ENCODE measurements around the gene MOB2.

Gene MOB2

GRCh38 chr11:1467270-1467669, 19.3 kb downstream of the MOB2 start:
- no peak overlapping the region for H2BK12ac ChIP-seq (ENCODE audit: low read length)
- no peak overlapping the region for H2BK5ac ChIP-seq (ENCODE audit: low read depth, low read length, poor library complexity)
- H3K4me2 ChIP-seq (ENCODE audit: low read length) = no peak overlapping the region
- no CpG with 5 or more reads among the region's 9 CpGs for WGBS (ENCODE audit: extremely low coverage, insufficient coverage, insufficient read length)
- no peak overlapping the region for H4K91ac ChIP-seq (ENCODE audit: low read depth, low read length)
- H3K23ac ChIP-seq (ENCODE audit: low read length) = no peak overlapping the region
- no peaks in the 10 kb centered on the region for H3K79me2 ChIP-seq (ENCODE audit: control insufficient read depth, insufficient read depth, low read length, poor library complexity)
- no peak overlapping the region for H2AFZ ChIP-seq (ENCODE audit: insufficient read depth, low read length, poor library complexity)
- H3K4ac ChIP-seq (ENCODE audit: low read depth, low read length) = no peak overlapping the region
- peaks cover 11 to 19% of the 10 kb centered on the region in 2 experiments for H3K36me3 ChIP-seq (ENCODE audit: control insufficient read depth in 1 of 2, insufficient read depth in 2 of 2, low read length in 2 of 2)
- no peak overlapping the region for H3K18ac ChIP-seq (ENCODE audit: low read length)
- H3K27ac ChIP-seq (ENCODE audit: low read depth, low read length) = no peak overlapping the region
- no peak overlapping the region for H4K12ac ChIP-seq (ENCODE audit: low read depth, low read length)
- no peak overlapping the region for H2AK5ac ChIP-seq (ENCODE audit: low read length)
- no peaks in the 10 kb centered on the region for H3K27me3 ChIP-seq (ENCODE audit: insufficient read depth, low read length)
- H3K14ac ChIP-seq (ENCODE audit: low read length) = no peak overlapping the region
- H3K9me3 ChIP-seq (ENCODE audit: insufficient read depth, low read depth, low read length) = peaks cover under 1% of the 10 kb centered on the region
- no peak for DNase-seq
- H3K4me1 ChIP-seq (ENCODE audit: control insufficient read depth in 1 of 2, insufficient read depth in 2 of 2, low read length in 2 of 2) = no peaks in the 10 kb centered on the region
- H3K79me1 ChIP-seq (ENCODE audit: low read length) = no peaks in the 10 kb centered on the region
- no peak overlapping the region for H4K8ac ChIP-seq (ENCODE audit: low read depth, low read length)
- no peak overlapping the region for H3K4me3 ChIP-seq (ENCODE audit: low read depth, low read length)
- H3K9ac ChIP-seq (ENCODE audit: low read length) = no peak overlapping the region
- H2BK120ac ChIP-seq (ENCODE audit: insufficient read depth, low read length, poor library complexity) = no peak overlapping the region

- Histone ChIP-seq H3K4me1 (ENCODE audit: control insufficient read depth in 1 of 2, insufficient read depth in 2 of 2, low read length in 2 of 2) (no peaks in the 10 kb centered on the region), H3K9ac (ENCODE audit: low read length) (no peak overlapping the region), H3K79me2 (ENCODE audit: control insufficient read depth, insufficient read depth, low read length, poor library complexity) (no peaks in the 10 kb centered on the region), H3K4me3 (ENCODE audit: low read depth, low read length) (no peak overlapping the region), H2AFZ (ENCODE audit: insufficient read depth, low read length, poor library complexity) (no peak overlapping the region), H4K8ac (ENCODE audit: low read depth, low read length) (no peak overlapping the region), H3K4me2 (ENCODE audit: low read length) (no peak overlapping the region), H3K79me1 (ENCODE audit: low read length) (no peaks in the 10 kb centered on the region), H3K14ac (ENCODE audit: low read length) (no peak overlapping the region), H4K12ac (ENCODE audit: low read depth, low read length) (no peak overlapping the region), H4K91ac (ENCODE audit: low read depth, low read length) (no peak overlapping the region), H2BK5ac (ENCODE audit: low read depth, low read length, poor library complexity) (no peak overlapping the region), H3K27me3 (ENCODE audit: insufficient read depth, low read length) (no peaks in the 10 kb centered on the region), H2BK120ac (ENCODE audit: insufficient read depth, low read length, poor library complexity) (no peak overlapping the region), H3K23ac (ENCODE audit: low read length) (no peak overlapping the region), H3K36me3 (ENCODE audit: control insufficient read depth in 1 of 2, insufficient read depth in 2 of 2, low read length in 2 of 2) (peaks cover 11 to 19% of the 10 kb centered on the region in 2 experiments), H3K9me3 (ENCODE audit: insufficient read depth, low read depth, low read length) (no peaks in the 10 kb centered on the region), H3K4ac (ENCODE audit: low read depth, low read length) (no peak overlapping the region), H3K27ac (ENCODE audit: low read depth, low read length) (no peak overlapping the region), H2BK12ac (ENCODE audit: low read length) (no peak overlapping the region), H3K18ac (ENCODE audit: low read length) (no peak overlapping the region), H2AK5ac (ENCODE audit: low read length) (no peak overlapping the region)
- DNase-seq = no peak
- no CpG with 5 or more reads among the region's 16 CpGs for WGBS (ENCODE audit: extremely low coverage, insufficient coverage, insufficient read length)
Observed at GRCh38 chr11:1466784-1467183, 19.8 kb downstream of the MOB2 start.

GRCh38 chr11:1463056-1463455, 23.5 kb downstream of the MOB2 start:
- no CpG with 5 or more reads among the region's 16 CpGs for WGBS (ENCODE audit: extremely low coverage, insufficient coverage, insufficient read length)
- H3K27ac ChIP-seq (ENCODE audit: low read depth, low read length) = no peak overlapping the region
- H4K91ac ChIP-seq (ENCODE audit: low read depth, low read length) = no peak overlapping the region
- no peak overlapping the region for H3K14ac ChIP-seq (ENCODE audit: low read length)
- no peak overlapping the region for H2BK12ac ChIP-seq (ENCODE audit: low read length)
- no peak overlapping the region for H3K23ac ChIP-seq (ENCODE audit: low read length)
- H3K4me1 ChIP-seq (ENCODE audit: control insufficient read depth in 1 of 2, insufficient read depth in 2 of 2, low read length in 2 of 2) = no peaks in the 10 kb centered on the region
- H3K4me2 ChIP-seq (ENCODE audit: low read length) = no peak overlapping the region
- H4K8ac ChIP-seq (ENCODE audit: low read depth, low read length) = no peak overlapping the region
- no peak overlapping the region for H3K18ac ChIP-seq (ENCODE audit: low read length)
- H3K4me3 ChIP-seq (ENCODE audit: low read depth, low read length) = no peak overlapping the region
- no peak overlapping the region for H4K12ac ChIP-seq (ENCODE audit: low read depth, low read length)
- H3K79me1 ChIP-seq (ENCODE audit: low read length) = no peaks in the 10 kb centered on the region
- no peak overlapping the region for H2BK5ac ChIP-seq (ENCODE audit: low read depth, low read length, poor library complexity)
- H2AFZ ChIP-seq (ENCODE audit: insufficient read depth, low read length, poor library complexity) = no peak overlapping the region
- no peaks in the 10 kb centered on the region for H3K9me3 ChIP-seq (ENCODE audit: insufficient read depth, low read depth, low read length)
- H2BK120ac ChIP-seq (ENCODE audit: insufficient read depth, low read length, poor library complexity) = no peak overlapping the region
- H3K79me2 ChIP-seq (ENCODE audit: control insufficient read depth, insufficient read depth, low read length, poor library complexity) = no peaks in the 10 kb centered on the region
- H3K9ac ChIP-seq (ENCODE audit: low read length) = no peak overlapping the region
- H3K36me3 ChIP-seq (ENCODE audit: control insufficient read depth in 1 of 2, insufficient read depth in 2 of 2, low read length in 2 of 2) = no peaks in the 10 kb centered on the region
- no peak for DNase-seq
- H3K27me3 ChIP-seq (ENCODE audit: insufficient read depth, low read length) = no peaks in the 10 kb centered on the region
- H2AK5ac ChIP-seq (ENCODE audit: low read length) = no peak overlapping the region
- H3K4ac ChIP-seq (ENCODE audit: low read depth, low read length) = no peak overlapping the region

GRCh38 chr11:1462698-1462975, 23.9 kb downstream of the MOB2 start:
- Histone ChIP-seq H3K4me2 (ENCODE audit: low read length) (no peak overlapping the region), H2AFZ (ENCODE audit: insufficient read depth, low read length, poor library complexity) (no peak overlapping the region), H4K8ac (ENCODE audit: low read depth, low read length) (no peak overlapping the region), H3K79me1 (ENCODE audit: low read length) (no peaks in the 10 kb centered on the region), H3K9me3 (ENCODE audit: insufficient read depth, low read depth, low read length) (no peaks in the 10 kb centered on the region), H3K27ac (ENCODE audit: low read depth, low read length) (no peak overlapping the region), H3K27me3 (ENCODE audit: insufficient read depth, low read length) (no peaks in the 10 kb centered on the region), H3K18ac (ENCODE audit: low read length) (no peak overlapping the region), H3K4me1 (ENCODE audit: control insufficient read depth in 1 of 2, insufficient read depth in 2 of 2, low read length in 2 of 2) (no peaks in the 10 kb centered on the region), H4K12ac (ENCODE audit: low read depth, low read length) (no peak overlapping the region), H3K14ac (ENCODE audit: low read length) (no peak overlapping the region), H3K79me2 (ENCODE audit: control insufficient read depth, insufficient read depth, low read length, poor library complexity) (no peaks in the 10 kb centered on the region), H2BK12ac (ENCODE audit: low read length) (no peak overlapping the region), H2BK120ac (ENCODE audit: insufficient read depth, low read length, poor library complexity) (no peak overlapping the region), H4K91ac (ENCODE audit: low read depth, low read length) (no peak overlapping the region), H3K4ac (ENCODE audit: low read depth, low read length) (no peak overlapping the region), H3K23ac (ENCODE audit: low read length) (no peak overlapping the region), H2BK5ac (ENCODE audit: low read depth, low read length, poor library complexity) (no peak overlapping the region), H3K9ac (ENCODE audit: low read length) (no peak overlapping the region), H2AK5ac (ENCODE audit: low read length) (no peak overlapping the region), H3K36me3 (ENCODE audit: control insufficient read depth in 1 of 2, insufficient read depth in 2 of 2, low read length in 2 of 2) (no peaks in the 10 kb centered on the region), H3K4me3 (ENCODE audit: low read depth, low read length) (no peak overlapping the region)
- no peak for DNase-seq
- WGBS (ENCODE audit: extremely low coverage, insufficient coverage, insufficient read length) = no CpG with 5 or more reads among the region's 13 CpGs
